C4-2B (cell line): Measurements from ENCODE around the gene FCN1.
"Not testable (repeated sequence)": the region's sequence is repeated elsewhere in the genome, so short reads cannot be mapped to it uniquely, and the experiment has no call there.

Experiments used
- CTCF ChIP-seq: fragments of 450-650 bp; conservative IDR thresholded peaks from 2 replicates; pipeline ENCODE4 v1.5.1; 2017; ENCODE audit warnings: mild to moderate bottlenecking
- ZFX ChIP-seq: fragments of 450-650 bp; IDR thresholded peaks from 2 replicates; pipeline ENCODE4 v1.6.1; 2017

- not testable (repeated sequence) for TF ChIP-seq CTCF, ZFX
Measured at GRCh38 chr9:134956387-134956786, 38.7 kb upstream of the FCN1 start.
